Activated CD8-positive, alpha-beta memory T cell treated with anti-CD3 and anti-CD28 coated beads for 36 hours (primary cell): ENCODE measurements around the gene COL27A1. TPM values are rescaled to one million over a fixed set of nuclear protein-coding genes. Genes with fewer than 3 reads are reported as not detected.

Experiments used
- CTCF ChIA-PET: fragments of 350-600 bp; sonication (Branson Sonifier 250); formaldehyde crosslinking; loops from one replicate; lab custom pipeline; 2021; ENCODE audit warnings: antibody characterized with exemption; lab: Charles Lee
- POLR2A ChIA-PET: fragments of 350-600 bp; sonication (Branson Sonifier 250); formaldehyde crosslinking; loops from one replicate; lab custom pipeline; 2021; ENCODE audit warnings: antibody characterized with exemption; lab: Charles Lee
- total RNA-seq, 2 experiments: library from RNA; stranded (reverse); gene quantifications; one replicate each; pipeline ENCODE4 v1.2.3, GENCODE V29; 2021

The COL27A1 gene
- total RNA-seq, 2 experiments from 2014 or later, result 2.9 to 3.2 TPM

GRCh38 chr9:114231273-114231672 lies 75.9 kb downstream of the COL27A1 start:
- ChIA-PET POLR2A (interaction anchor here (0.6 kb wide), 1 partner anchor 404 kb away, joined by 4 read pairs; no protein-coding TSS in a partner anchor), CTCF (interaction anchor here (0.6 kb wide), 1 partner anchor 356 kb away, joined by 3 read pairs; no protein-coding TSS in a partner anchor)

- CTCF ChIA-PET, result interaction anchor here (0.6 kb wide), 1 partner anchor 357 kb away, joined by 3 read pairs; no protein-coding TSS in a partner anchor
- POLR2A ChIA-PET, result no interaction called here
These were observed 76.5 kb downstream of the COL27A1 start for GRCh38 chr9:114231719-114232449.

- CTCF ChIA-PET, result interaction anchor here (0.7 kb wide), 1 partner anchor 206 kb away, joined by 3 read pairs; no protein-coding TSS in a partner anchor
These were observed 78.3 kb downstream of the COL27A1 start for GRCh38 chr9:114233491-114234185.

GRCh38 chr9:114235033-114235661 lies 79.8 kb downstream of the COL27A1 start:
- CTCF ChIA-PET, result interaction anchor here (0.6 kb wide), 1 partner anchor 151 kb away, joined by 3 read pairs; no protein-coding TSS in a partner anchor
- POLR2A ChIA-PET, result interaction anchor here (0.6 kb wide), 2 partner anchors 147 to 163 kb away, joined by 3 read pairs; no protein-coding TSS in a partner anchor

More at GRCh38 chr9:114233491-114234185, 78.3 kb downstream of the COL27A1 start:
- POLR2A ChIA-PET, result no interaction called here

GRCh38 chr9:114236391-114237138 lies 81.2 kb downstream of the COL27A1 start:
- ChIA-PET CTCF (interaction anchor here (0.5 to 1.3 kb wide), 2 partner anchors 128 to 734 kb away, joined by 3 to 4 read pairs; no protein-coding TSS in a partner anchor), POLR2A (no interaction called here)

GRCh38 chr9:114237247-114237646 lies 81.9 kb downstream of the COL27A1 start:
- CTCF ChIA-PET, result interaction anchor here (1.3 to 1.4 kb wide), 2 partner anchors 24 to 129 kb away, joined by 3 read pairs; no protein-coding TSS in a partner anchor
- POLR2A ChIA-PET, result no interaction called here

- ChIA-PET CTCF (interaction anchor here (1.1 to 1.4 kb wide), 2 partner anchors 23 to 155 kb away, joined by 3 read pairs; no protein-coding TSS in a partner anchor), POLR2A (no interaction called here)
These were observed 82.4 kb downstream of the COL27A1 start for GRCh38 chr9:114237781-114238180.

- ChIA-PET CTCF (interaction anchor here (1.1 to 1.4 kb wide), 2 partner anchors 22 to 156 kb away, joined by 3 read pairs; no protein-coding TSS in a partner anchor), POLR2A (no interaction called here)
These were observed 83.1 kb downstream of the COL27A1 start for GRCh38 chr9:114238472-114238871.

- ChIA-PET POLR2A (no interaction called here), CTCF (interaction anchor here (1.1 kb wide), 1 partner anchor 157 kb away, joined by 3 read pairs; no protein-coding TSS in a partner anchor)
These were observed 83.8 kb downstream of the COL27A1 start for GRCh38 chr9:114238891-114239875.

- POLR2A ChIA-PET, result no interaction called here
- CTCF ChIA-PET, result no interaction called here
These were observed 84.9 kb downstream of the COL27A1 start for GRCh38 chr9:114240216-114240615.

- ChIA-PET CTCF (no interaction called here), POLR2A (no interaction called here)
These were observed 85.6 kb downstream of the COL27A1 start for GRCh38 chr9:114240647-114241558.

- CTCF ChIA-PET, result no interaction called here
- POLR2A ChIA-PET, result no interaction called here
These were observed 87.5 kb downstream of the COL27A1 start for GRCh38 chr9:114242837-114243236.

- ChIA-PET CTCF (no interaction called here), POLR2A (no interaction called here)
These were observed 87.9 kb downstream of the COL27A1 start for GRCh38 chr9:114243240-114243639.

GRCh38 chr9:114244570-114244969 lies 89.2 kb downstream of the COL27A1 start:
- ChIA-PET CTCF (no interaction called here), POLR2A (no interaction called here)

GRCh38 chr9:114246558-114246957 lies 91.2 kb downstream of the COL27A1 start:
- CTCF ChIA-PET, result no interaction called here
- POLR2A ChIA-PET, result no interaction called here

GRCh38 chr9:114247077-114247476 lies 91.7 kb downstream of the COL27A1 start:
- POLR2A ChIA-PET, result no interaction called here
- CTCF ChIA-PET, result no interaction called here

- POLR2A ChIA-PET, result no interaction called here
- CTCF ChIA-PET, result no interaction called here
These were observed 92.2 kb downstream of the COL27A1 start for GRCh38 chr9:114247491-114247890.
